NCI-H226 (cell line): ENCODE measurements around the gene RNF152.

Source experiments
- DNase-seq: peaks from one replicate; pipeline ENCODE4 v3.0.0-alpha.2; 2015

The RNF152 gene

DNA sequence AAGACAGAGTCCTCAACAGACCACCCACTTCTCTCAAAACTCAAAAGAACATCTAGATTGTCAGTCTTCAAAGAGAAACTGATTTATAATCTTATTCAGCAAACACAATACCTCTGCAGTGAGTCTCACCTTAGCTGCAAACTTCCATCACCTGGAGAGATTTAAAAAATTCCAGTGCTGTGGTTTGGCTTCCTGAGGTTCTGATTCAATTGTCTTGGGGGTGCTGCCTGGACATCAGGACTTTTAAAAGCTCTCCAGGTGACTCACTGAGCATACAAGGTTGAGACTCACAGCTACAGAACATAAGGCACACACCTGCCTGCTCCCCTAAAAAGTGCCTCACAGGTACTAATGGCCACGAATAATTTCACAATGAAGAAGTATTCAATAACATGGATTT is 40.3 kb downstream of the RNF152 start:
- no peak for DNase-seq

DNA sequence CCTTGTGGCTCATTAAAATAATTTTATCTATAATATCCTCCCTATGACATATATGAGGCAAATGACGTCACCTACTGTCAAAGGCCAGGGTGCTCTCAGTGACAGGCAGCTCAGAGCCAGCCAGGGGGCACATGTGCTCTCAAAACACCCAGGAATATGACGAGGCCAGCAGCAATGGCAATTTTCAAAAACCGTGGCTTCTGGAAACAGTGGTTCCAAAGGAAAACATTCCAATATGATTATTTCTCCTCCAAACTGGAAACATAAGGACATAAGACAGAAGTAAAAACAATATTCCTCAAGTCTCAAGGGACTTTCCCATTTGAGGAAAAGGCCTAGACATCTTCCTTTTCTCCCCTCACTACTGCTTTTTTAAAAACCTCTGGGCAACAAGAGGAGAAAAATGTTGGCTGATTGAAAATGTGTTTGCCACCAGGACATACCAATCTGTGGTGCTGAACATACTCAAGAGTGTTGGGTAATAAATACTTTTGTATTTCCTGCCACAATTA is 40.8 kb downstream of the RNF152 start:
- DNase-seq = no peak

DNA sequence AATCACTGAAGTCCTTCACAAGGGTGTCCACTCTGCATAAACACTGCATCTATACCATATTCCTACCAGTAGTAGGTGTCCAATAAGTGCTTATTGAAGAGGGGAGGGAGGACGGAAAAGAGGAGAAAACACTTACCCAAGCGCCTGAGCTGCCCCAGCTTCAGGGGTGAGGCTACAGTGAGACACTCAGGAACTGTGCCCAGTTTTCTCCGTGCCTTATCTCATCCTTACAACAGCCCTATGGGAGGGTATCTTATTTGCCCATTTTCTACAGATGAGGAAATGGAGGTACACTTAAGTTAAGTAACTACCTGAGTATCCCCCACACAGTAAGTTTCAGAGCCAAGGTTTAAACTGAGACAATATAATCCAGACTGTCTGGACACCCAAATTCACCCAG is 41.5 kb downstream of the RNF152 start:
- no peak for DNase-seq

GRCh38 chr18:61850756-61851155 is 42.1 kb downstream of the RNF152 start:
- DNase-seq = no peak

DNA sequence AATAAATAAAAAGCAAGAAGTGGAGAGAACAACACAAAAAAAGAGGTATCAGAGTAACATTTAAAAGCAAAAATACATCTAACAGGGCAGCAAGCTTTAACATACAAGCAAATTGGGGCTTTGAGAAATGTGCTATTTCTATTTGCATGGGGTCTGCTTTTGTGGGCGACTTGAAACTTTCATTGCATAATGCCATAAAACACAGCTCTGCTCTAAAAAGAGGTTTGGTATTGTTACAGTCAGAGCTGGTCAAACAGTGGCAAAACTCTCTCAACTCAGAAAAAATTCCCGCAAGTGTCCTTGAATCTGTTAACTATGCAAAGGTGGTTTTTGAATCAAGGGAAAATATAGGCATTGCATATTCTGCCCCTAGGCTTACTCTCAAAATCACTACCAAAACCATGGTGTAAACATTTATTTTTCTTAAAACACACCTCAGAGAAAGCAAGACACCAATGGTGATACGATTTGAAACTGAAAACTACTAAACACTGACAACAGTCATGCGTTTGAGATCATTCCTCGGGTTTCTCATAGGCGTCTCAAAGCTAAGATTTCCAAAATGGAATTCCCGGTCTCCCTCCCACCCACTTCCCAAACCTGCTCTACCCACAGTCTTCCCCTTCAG is 45.5 kb downstream of the RNF152 start:
- no peak for DNase-seq

DNA sequence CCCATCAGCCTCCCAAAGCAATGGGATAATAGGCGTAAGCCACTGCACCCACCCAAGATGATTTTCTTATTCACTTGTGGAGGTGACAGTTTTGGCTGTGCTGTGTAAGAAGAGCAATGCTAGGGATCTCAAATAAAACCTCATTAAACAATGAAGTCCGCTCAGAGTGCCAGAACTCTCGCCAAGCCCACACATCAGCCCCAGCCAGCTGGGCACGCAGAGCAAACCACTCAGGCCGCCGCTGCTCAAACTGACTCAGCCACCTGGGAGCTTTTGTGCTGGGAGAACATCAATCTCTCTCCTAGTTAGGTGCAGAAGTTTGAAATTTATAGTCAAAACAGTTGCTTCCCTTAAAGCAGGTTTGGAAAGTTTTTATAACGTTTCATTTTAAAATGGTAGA is 47.6 kb downstream of the RNF152 start:
- no peak for DNase-seq

- no peak for DNase-seq
These were observed 48.1 kb downstream of the RNF152 start for GRCh38 chr18:61844726-61845125.

GRCh38 chr18:61842146-61842545 is 50.7 kb downstream of the RNF152 start:
- DNase-seq = no peak

- DNase-seq = no peak
These were observed 51.1 kb downstream of the RNF152 start for GRCh38 chr18:61841706-61842105.

GRCh38 chr18:61840324-61840723 is 52.5 kb downstream of the RNF152 start:
- DNase-seq = no peak

DNA sequence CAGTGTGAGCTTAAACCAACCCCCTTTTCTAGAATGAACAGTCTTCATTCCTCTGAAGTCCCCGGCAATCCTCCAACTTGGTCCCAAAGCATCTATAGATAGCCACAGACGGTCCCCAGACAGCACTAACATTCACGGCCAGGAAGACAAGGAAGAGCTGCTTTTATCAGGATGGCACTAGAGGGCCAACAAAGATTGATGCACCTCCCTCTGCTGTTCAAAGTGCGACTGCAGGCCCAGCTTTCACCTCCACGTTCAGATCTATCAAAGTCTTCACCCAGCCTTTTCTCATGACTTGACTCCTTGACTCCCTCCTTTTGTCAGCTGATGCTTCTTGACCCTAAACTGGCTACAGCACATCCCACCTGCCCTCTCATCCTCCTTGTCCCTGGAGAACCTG is 54.3 kb downstream of the RNF152 start:
- no peak for DNase-seq

DNA sequence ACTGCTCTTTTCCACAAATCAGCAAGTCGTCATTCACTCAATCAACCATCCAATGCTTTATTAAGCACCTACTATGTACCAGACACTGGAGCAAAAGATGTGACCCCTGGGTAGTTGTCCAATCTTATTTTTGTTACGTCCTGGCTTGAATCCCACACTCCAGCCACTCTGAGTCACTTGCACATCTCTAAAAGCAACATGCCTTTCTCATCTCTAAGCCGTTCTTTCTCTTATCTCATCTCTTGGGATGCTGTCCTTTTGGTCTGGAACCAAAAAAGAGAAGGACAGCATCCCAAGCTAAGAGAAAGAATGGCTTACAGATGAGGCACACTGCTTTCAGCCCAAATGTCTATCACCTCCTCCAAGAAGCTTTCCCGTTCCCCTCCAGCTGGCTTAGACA is 58.8 kb downstream of the RNF152 start:
- DNase-seq = no peak

DNA sequence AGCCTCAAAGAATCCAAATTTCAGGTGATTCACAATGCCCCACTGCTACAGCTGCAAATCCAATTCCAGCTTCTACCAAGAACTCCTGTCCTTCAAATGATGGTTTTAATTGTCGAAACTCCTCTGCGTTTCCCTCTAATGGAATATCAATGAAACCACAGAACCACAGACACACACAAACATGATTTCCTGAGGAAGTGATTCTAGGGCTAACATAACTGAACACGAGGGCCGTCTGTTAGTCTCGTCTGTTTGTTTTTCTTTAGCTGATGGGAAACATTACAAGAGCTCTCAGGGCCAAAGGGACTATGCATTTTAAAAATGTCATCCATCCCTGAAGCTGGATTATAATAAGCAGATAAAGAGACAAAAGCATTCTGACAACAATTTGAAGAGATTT is 59.4 kb downstream of the RNF152 start:
- DNase-seq = no peak

- no peak for DNase-seq
These were observed 59.9 kb downstream of the RNF152 start for GRCh38 chr18:61832858-61833257.

GRCh38 chr18:61831071-61831470 is 61.7 kb downstream of the RNF152 start:
- no peak for DNase-seq

GRCh38 chr18:61829108-61829507 is 63.7 kb downstream of the RNF152 start:
- DNase-seq = no peak

DNA sequence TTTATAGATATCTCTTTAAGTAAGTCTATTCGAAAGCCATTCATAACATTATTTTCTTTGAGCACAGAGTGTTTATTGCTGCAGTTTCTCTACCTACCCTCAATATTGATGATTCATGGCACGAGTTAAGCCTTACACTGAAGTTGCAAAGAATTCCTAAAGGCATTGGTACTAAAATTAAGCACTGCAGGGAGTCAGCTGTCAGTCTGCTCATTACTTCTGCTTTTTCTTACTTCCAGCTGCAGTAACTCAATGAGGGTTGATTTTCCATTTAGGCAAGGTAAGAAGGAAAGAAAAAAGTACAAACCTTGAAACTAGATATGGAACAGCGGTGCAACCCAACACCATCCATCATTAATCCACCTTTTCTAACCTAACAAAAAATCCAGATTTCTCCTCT is 65.2 kb downstream of the RNF152 start:
- no peak for DNase-seq

DNA sequence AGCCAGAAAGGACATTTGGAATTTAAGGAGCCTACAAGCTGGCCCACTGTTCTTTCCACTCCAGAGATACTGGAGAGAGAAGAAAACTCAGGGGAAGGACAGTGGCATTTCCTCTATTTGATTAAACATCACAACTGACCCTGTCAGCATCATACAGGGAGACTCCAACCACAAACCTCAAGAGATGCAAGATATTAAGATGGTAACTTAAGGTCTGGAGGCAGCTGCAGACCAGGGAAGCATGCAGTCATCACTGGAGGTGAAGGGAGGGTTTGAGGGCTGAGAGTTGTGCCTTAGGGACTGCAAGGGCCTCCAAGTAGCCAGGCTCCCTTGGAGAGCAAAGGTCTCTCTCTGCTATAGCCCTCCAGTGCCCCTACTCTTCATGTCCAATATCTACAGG is 67.4 kb downstream of the RNF152 start:
- DNase-seq = no peak

DNA sequence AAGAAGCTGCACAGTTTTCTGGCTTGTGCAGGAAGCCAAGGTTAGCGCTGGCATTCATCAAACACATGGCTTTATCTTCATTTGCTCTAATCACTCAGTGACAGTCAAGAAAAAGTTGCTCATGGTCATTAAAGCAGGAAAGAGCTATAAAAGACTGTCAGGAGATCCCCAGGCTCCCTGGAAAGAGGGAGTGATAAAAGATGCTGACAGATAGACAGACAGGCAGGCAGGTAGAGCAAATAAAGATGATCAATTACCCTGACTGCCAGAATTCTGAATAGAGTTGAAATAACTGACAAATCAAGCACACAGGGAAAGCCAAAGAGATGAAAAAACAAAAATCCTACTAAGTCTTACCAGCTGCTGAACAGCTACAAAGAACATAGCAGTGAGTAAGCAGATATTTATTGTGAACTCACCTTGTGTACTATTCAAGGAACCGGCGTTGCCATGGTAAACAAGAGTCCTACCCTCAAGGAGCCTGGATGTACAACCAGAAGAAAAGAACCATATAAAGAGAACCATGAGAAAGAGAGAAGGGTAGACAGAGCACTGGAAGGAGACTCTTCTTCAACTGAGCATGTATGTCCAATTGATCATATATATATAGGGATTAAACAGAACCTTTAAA is 68.0 kb downstream of the RNF152 start:
- no peak for DNase-seq

GRCh38 chr18:61823595-61823994 is 69.2 kb downstream of the RNF152 start:
- DNase-seq = no peak

DNA sequence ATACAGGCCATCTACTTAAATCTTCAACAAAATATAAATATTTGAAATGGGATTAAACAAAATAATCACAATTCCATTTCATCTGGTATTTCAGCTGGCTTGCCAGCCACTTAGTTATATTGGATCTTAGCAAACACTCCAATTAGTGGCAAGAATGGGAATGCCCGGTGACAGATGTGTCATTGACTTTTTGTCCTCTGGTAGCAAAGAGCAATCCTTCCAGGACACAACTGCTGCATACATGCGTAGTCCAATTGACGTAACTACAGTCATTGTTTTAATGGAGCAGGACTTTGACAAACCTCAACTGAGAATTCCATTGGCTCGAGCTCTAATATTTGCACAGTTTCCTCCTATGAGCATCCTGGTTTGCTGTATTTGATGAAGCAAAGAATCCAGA is 69.9 kb downstream of the RNF152 start:
- no peak for DNase-seq

GRCh38 chr18:61821748-61822147 is 71.1 kb downstream of the RNF152 start:
- DNase-seq = no peak

DNA sequence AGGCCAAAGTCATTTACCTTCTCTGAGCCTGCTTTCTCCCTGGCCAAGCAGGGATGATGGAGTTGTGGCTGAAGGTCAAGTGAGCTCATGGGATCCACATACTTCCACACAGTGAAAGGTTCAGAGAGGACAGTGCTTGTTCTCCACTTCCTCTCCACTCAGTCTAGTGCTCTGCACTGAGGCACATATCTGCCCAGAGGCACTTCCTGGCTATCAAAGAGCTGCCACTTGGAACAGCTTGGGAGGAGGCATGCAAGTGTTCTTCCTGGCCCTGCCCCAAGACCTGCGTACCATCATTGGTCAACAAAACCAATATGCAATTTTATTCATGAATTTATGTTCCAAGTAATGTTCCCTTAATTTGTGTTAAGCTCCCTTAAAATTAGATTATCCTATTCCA is 71.9 kb downstream of the RNF152 start:
- no peak for DNase-seq

DNA sequence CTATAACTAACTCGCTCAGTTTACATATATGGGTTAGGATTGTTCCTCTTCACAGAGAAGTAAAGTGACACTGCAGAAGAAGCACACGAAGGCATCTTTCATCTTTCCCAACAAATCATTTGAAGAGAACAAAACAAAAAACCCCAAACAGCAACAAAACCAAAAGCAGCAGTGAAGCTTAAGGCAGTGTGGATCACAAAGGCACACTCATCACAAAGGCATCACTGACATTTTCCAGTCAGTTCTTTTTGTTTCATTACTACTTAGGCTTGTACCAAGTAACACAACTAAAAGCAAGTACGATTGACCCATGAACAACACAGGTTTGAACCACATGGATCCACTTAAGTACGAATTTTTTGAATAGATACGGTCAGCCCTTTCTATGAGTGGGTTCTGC is 75.7 kb downstream of the RNF152 start:
- DNase-seq = no peak

DNA sequence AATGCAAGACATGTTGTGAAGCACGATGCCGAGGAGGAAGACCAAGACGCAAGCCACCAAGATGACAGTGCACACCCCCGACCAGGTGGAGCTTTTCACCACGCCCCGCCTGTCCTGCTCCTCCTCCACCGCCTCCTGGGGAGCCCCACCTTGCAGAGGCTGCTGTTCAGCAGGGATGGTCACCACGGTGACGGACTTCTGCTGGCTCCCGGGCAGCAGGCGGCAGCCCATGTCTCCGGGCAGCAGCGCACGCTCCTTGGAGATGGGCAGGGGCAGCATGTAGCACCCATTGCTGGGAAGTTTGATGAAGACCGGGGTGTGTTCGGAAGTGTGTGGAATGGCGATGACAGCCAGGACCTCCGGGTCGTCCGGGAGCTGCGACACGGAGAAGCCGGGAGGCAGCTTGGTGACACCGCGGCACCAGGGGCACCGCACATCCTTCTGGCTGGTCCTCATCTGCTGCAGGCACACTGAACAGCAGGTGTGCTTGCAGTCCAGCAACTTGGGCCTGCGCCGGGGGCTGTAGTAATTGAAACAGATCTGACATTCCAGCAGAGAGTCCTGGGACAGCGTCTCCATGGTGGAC is 76.8 kb downstream of the RNF152 start:
- DNase-seq = no peak
